Neural cell (in vitro differentiated cells): ENCODE measurements around the gene RPL29. TPM values are rescaled to one million over a fixed set of nuclear protein-coding genes. Genes with fewer than 3 reads are reported as not detected.

ENCODE experiments used
- H2AFZ ChIP-seq: fragments of 200-600, 300-800 bp; sonication (generic), shearing (Covaris generic); 2 replicates; pipeline ENCODE4 v1.6.0; 2014; ENCODE audit warnings: low read depth, mild to moderate bottlenecking, antibody characterized with exemption, low read length, moderate library complexity
- H3F3A ChIP-seq: fragments of 200-600 bp; shearing (Covaris generic); 2 replicates; pipeline ENCODE4 v1.6.1; 2016; ENCODE audit warnings: mild to moderate bottlenecking, moderate library complexity, mixed read lengths, antibody characterized with exemption, low read length; ENCODE audit not compliant: insufficient read depth, poor library complexity, severe bottlenecking
- H3K27ac ChIP-seq: fragments of 200-600, 300-800 bp; sonication (generic), shearing (Covaris generic); 2 replicates; pipeline ENCODE4 v1.5.1; 2014; ENCODE audit warnings: mild to moderate bottlenecking, low read length, moderate library complexity
- H3K27me3 ChIP-seq: fragments of 300-800, 200-600 bp; sonication (generic), shearing (Covaris generic); 2 replicates; pipeline ENCODE4 v1.6.0; 2014; ENCODE audit warnings: mild to moderate bottlenecking, low read depth, low read length, moderate library complexity; ENCODE audit not compliant: insufficient read depth
- H3K36me3 ChIP-seq: fragments of 300-800, 200-600 bp; sonication (generic), shearing (Covaris generic); 2 replicates; pipeline ENCODE4 v1.5.1; 2014; ENCODE audit warnings: mild to moderate bottlenecking, antibody characterized with exemption, low read length, moderate library complexity; ENCODE audit not compliant: insufficient read depth
- H3K4me2 ChIP-seq: fragments of 300-800, 200-600 bp; sonication (generic), shearing (Covaris generic); 2 replicates; pipeline ENCODE4 v1.6.0; 2014; ENCODE audit warnings: mild to moderate bottlenecking, low read length
- H3K4me3 ChIP-seq: fragments of 300-800, 200-600 bp; sonication (generic), shearing (Covaris generic); 2 replicates; pipeline ENCODE4 v1.5.1; 2014; ENCODE audit warnings: mild to moderate bottlenecking, low read length, moderate library complexity
- H3K79me2 ChIP-seq: fragments of 200-600 bp; shearing (Covaris generic); replicated peaks from 2 replicates; pipeline ENCODE4 v1.6.0; 2014; ENCODE audit warnings: mild to moderate bottlenecking, low read length, moderate library complexity; ENCODE audit not compliant: insufficient read depth
- H3K9ac ChIP-seq: fragments of 300-800, 200-600 bp; sonication (generic), shearing (Covaris generic); 2 replicates; pipeline ENCODE4 v1.6.1; 2016; ENCODE audit warnings: mild to moderate bottlenecking, low read length, mixed read lengths
- H3K9me2 ChIP-seq: fragments of 200-600 bp; shearing (Covaris generic); 2 replicates; pipeline ENCODE4 v1.6.1; 2016; ENCODE audit warnings: mild to moderate bottlenecking, low read length, mixed read lengths; ENCODE audit not compliant: insufficient read depth
- H3K9me3 ChIP-seq: fragments of 200-600, 300-800 bp; sonication (generic), shearing (Covaris generic); 2 replicates; pipeline ENCODE4 v1.6.1; 2016; ENCODE audit warnings: mild to moderate bottlenecking, mixed run types, low read length, moderate library complexity, mixed read lengths
- H4K20me1 ChIP-seq: fragments of 200-600 bp; shearing (Covaris generic); 2 replicates; pipeline ENCODE4 v1.6.1; 2016; ENCODE audit warnings: mild to moderate bottlenecking, mixed run types; ENCODE audit not compliant: insufficient read depth
- CTCF ChIP-seq: fragments of 450-650 bp; IDR thresholded peaks from 2 replicates; pipeline ENCODE4 v1.5.1; 2014; ENCODE audit warnings: antibody characterized with exemption, mild to moderate bottlenecking, moderate library complexity; ENCODE audit not compliant: poor library complexity, severe bottlenecking
- EP300 ChIP-seq: fragments of 450-650 bp; conservative IDR thresholded peaks from 2 replicates; pipeline ENCODE4 v1.6.1; 2014; ENCODE audit warnings: antibody characterized with exemption, mild to moderate bottlenecking, moderate library complexity; ENCODE audit not compliant: poor library complexity, severe bottlenecking
- EZH2 ChIP-seq: fragments of 200-600, 300-800 bp; shearing (Covaris generic), sonication (generic); IDR thresholded peaks from 2 replicates; pipeline ENCODE4 v1.6.1; 2014; ENCODE audit warnings: antibody characterized with exemption, low read length, borderline replicate concordance, mild to moderate bottlenecking; ENCODE audit not compliant: insufficient read depth, poor library complexity, severe bottlenecking
- MXI1 ChIP-seq: fragments of 450-650 bp; conservative IDR thresholded peaks from 2 replicates; pipeline ENCODE4 v1.6.1; 2014; ENCODE audit warnings: antibody characterized with exemption, mild to moderate bottlenecking; ENCODE audit not compliant: poor library complexity, severe bottlenecking
- POLR2AphosphoS5 ChIP-seq: IDR thresholded peaks from 2 replicates; pipeline ENCODE4 v1.6.1; 2012
- RAD21 ChIP-seq: fragments of 450-650 bp; conservative IDR thresholded peaks from 2 replicates; pipeline ENCODE4 v1.6.1; 2014; ENCODE audit warnings: antibody characterized with exemption, mild to moderate bottlenecking, moderate library complexity
- SMC3 ChIP-seq: fragments of 450-650 bp; conservative IDR thresholded peaks from 2 replicates; pipeline ENCODE4 v1.6.1; 2014; ENCODE audit warnings: antibody characterized with exemption, mild to moderate bottlenecking, moderate library complexity; ENCODE audit not compliant: poor library complexity
- TAF1 ChIP-seq: IDR thresholded peaks from 2 replicates; pipeline ENCODE4 v1.6.1; 2012; ENCODE audit warnings: low read depth
- polyA plus RNA-seq: library from polyadenylated mRNA; depleted of rRNA; stranded (reverse); fragments of >200 nt; gene quantifications from 2 replicates; pipeline ENCODE4 v1.2.3, GENCODE V29; 2014
- TF ChIP-seq, protein P1 (sequence below): IDR thresholded peaks from 2 replicates; pipeline ENCODE4 v1.6.1; 2012; ENCODE audit warnings: borderline replicate concordance

Gene RPL29
- polyA plus RNA-seq, 1 donor from 2014 or later: 846 TPM

GRCh38 chr3:52010431-52010830 is 14.7 kb upstream of the RPL29 start:
- TF ChIP-seq EZH2 (no peak), SMC3 (no peak), MXI1 (no peak), POLR2AphosphoS5 (no peak), EP300 (no peak), RAD21 (no peak)
- TF ChIP-seq, protein P1, sequence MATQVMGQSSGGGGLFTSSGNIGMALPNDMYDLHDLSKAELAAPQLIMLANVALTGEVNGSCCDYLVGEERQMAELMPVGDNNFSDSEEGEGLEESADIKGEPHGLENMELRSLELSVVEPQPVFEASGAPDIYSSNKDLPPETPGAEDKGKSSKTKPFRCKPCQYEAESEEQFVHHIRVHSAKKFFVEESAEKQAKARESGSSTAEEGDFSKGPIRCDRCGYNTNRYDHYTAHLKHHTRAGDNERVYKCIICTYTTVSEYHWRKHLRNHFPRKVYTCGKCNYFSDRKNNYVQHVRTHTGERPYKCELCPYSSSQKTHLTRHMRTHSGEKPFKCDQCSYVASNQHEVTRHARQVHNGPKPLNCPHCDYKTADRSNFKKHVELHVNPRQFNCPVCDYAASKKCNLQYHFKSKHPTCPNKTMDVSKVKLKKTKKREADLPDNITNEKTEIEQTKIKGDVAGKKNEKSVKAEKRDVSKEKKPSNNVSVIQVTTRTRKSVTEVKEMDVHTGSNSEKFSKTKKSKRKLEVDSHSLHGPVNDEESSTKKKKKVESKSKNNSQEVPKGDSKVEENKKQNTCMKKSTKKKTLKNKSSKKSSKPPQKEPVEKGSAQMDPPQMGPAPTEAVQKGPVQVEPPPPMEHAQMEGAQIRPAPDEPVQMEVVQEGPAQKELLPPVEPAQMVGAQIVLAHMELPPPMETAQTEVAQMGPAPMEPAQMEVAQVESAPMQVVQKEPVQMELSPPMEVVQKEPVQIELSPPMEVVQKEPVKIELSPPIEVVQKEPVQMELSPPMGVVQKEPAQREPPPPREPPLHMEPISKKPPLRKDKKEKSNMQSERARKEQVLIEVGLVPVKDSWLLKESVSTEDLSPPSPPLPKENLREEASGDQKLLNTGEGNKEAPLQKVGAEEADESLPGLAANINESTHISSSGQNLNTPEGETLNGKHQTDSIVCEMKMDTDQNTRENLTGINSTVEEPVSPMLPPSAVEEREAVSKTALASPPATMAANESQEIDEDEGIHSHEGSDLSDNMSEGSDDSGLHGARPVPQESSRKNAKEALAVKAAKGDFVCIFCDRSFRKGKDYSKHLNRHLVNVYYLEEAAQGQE: no peak
- H3K4me3 ChIP-seq: no peak overlapping the region
- no peaks in the 10 kb centered on the region for H3K79me2 ChIP-seq
- no peaks in the 10 kb centered on the region for H4K20me1 ChIP-seq
- H3K9ac ChIP-seq: no peak overlapping the region
- no peak overlapping the region for H3K27ac ChIP-seq
- no peaks in the 10 kb centered on the region for H3F3A ChIP-seq
- no peak overlapping the region for H2AFZ ChIP-seq
- no peaks in the 10 kb centered on the region for H3K36me3 ChIP-seq
- H3K9me3 ChIP-seq: no peaks in the 10 kb centered on the region
- H3K4me2 ChIP-seq: no peak overlapping the region
- H3K9me2 ChIP-seq: no peaks in the 10 kb centered on the region
- H3K27me3 ChIP-seq: no peaks in the 10 kb centered on the region

GRCh38 chr3:52007291-52007690 is 11.6 kb upstream of the RPL29 start:
- Histone ChIP-seq H3K4me2 (no peak overlapping the region), H3K9me2 (no peaks in the 10 kb centered on the region), H3K4me3 (peak overlapping the region; percentile 29), H3F3A (no peaks in the 10 kb centered on the region), H3K9ac (peak overlapping the region; percentile 13), H3K79me2 (no peaks in the 10 kb centered on the region), H3K36me3 (no peaks in the 10 kb centered on the region), H3K9me3 (no peaks in the 10 kb centered on the region), H3K27ac (peak overlapping the region; percentile 34), H4K20me1 (no peaks in the 10 kb centered on the region), H2AFZ (no peak overlapping the region), H3K27me3 (no peaks in the 10 kb centered on the region)
- TF ChIP-seq EZH2 (no peak), CTCF (no peak), TAF1 (no peak), MXI1 (no peak), EP300 (no peak), RAD21 (no peak), POLR2AphosphoS5 (no peak), SMC3 (no peak)
- TF ChIP-seq, protein P1: no peak
